ENCODE results near the gene MCOLN1.

MCOLN1 gene

DNA sequence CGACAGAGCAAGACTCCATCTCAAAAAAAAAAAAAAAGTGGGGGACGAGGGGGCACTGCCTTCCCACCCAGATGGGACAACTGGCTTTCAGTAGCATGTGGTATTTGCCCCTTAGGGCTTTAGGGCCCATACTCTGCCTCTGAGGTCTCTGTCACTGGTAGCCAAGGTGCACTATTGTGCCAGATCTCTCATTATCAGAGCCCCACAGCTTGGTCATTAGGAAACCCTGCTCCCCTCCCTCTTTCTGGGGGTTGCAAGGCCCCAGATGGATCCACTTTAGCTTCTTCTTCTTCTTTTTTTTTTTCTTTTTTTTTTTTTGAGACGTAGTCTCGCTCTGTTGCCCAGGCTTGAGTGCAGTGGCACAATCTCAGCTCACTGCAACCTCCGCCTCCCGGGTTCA is 17.7 kb upstream of the MCOLN1 start:
- no peak for DNase-seq

DNA sequence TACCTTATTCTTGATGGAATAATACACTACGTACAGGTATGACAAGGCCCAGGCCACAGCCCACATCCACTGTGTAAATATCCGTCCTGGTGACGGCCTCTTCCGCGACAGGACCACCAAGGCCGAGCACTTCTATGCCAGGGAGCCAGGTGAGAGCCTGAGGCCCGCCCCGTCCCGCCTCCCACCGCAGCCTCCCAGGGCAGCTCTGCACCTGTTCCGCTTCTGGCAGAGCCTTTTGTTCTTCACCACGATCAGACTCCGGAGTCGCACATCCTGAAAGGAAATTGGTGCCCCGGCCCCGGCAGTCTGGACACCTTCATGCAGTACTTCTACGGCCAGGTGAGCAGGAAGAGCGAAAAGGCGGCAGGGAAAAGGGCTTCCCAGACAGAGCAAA is 17.1 kb upstream of the MCOLN1 start:
- no peak for DNase-seq

DNA sequence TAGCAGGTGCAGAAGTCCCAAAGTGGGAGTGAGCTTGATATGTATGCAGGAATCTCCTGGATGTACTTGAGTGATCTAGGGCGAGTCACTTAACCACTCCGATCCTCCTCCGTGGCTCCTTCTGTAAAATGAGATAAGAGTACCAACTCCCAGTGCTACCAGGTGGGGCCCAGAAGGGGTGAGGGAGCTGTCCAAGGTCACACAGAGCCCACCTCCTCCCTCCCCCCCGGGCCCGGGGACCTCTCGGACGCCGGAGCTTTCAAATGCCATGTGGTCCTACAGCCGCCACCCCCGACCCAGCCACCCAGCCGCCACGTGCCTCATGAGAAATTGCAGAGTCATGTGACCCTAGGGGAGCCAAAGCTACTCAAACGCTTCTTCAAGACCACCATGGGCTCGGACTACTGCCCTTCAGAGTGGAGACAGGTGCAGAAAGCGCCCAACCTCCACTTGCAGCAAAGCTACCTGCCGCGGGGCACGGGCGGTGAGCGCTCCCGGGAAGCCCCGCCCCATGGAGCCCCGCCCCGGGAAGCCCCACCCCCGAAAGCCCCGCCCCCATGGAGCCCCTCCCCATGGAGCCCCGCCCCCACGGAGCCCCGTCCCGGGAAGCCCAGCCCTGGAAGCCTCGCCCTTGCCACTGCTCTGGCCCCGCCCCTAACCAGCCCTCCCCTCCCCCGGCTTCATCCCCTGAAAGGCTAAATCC is 16.6 kb upstream of the MCOLN1 start:
- DNase-seq, result no peak

DNA sequence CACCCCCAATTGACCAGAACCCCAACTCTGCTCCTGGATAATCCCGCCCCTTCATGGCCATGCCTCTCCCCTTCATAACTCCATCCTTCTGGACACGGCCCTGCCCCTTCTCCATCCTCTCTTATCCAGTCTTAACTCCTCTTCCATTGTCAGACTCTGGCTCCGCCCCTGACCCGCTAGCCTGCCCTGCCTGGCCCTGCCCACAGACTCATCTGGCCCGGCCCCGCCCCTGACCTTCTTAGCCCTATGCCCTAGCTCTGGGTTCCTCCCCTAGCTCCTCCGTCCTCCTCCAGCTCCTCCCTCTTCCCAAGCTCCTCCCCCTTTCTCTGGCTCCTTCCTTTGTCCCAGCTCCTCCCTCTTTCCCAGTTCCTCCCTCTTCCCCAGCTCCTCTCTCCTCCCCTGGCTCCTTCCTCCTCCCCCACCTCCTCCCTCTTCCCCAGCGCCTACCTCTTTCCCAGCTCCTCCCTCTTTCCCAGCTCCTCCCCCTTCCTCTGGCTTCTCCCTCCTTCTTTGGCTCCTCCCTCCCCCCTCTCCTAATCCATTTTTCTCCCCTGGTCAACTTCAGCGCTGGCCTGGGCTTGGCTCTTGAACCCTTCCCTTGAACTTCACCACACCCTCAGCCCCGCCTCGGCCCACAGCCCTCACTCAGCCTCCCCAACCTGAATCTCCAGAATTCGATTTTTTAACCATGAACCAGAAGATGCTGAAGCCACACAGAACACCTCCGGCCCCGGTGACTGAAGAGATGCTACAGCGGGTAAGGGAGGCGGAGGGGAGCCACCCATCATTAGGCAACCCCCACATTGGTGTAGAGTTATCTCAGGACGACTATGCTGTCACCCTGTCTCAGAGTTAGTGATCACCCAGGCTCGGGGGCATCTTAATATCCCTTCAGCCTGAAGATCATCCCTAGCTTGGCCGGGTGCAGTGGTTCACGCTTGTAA is 15.8 kb upstream of the MCOLN1 start:
- DNase-seq, result no peak

DNA sequence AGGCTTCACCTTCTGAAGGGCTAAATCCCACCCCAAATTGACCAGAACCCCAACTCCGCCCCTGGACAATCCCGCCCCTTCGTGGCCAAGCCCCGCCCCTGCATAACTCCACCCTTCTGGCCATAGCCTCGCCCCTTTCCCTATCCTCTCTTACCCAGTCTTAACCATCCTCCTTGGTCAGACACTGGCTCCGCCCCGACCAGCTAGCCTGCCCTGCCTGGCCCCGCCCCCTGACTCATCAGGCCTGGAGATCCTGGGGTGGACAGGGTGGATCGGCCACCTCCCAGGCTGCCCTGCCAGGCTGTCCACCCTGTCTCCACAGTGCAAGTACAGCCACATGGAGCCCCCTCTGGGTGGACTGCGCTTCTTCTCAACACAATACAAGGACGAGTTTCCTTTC is 14.5 kb upstream of the MCOLN1 start:
- DNase-seq, result no peak

DNA sequence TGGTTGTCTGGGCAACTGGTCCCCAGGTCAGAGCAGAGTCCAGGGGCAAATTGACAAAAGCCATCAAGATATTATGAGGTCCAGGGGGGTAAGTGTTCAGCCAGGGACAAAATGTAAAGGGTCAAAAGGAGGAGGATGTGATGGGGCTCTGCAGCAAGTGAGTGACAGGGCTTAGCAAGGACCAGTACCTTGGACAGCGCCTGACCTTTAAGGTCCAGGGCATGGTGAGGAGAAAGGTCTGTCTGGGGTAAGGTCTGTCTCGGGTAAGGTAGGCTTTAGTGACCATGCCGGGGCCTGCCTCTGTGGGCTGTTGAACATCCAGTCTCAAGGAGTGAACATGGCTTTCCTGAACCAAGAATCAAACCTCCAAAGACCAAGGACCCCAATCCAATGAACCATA is 12.8 kb upstream of the MCOLN1 start:
- DNase-seq, result no peak

DNA sequence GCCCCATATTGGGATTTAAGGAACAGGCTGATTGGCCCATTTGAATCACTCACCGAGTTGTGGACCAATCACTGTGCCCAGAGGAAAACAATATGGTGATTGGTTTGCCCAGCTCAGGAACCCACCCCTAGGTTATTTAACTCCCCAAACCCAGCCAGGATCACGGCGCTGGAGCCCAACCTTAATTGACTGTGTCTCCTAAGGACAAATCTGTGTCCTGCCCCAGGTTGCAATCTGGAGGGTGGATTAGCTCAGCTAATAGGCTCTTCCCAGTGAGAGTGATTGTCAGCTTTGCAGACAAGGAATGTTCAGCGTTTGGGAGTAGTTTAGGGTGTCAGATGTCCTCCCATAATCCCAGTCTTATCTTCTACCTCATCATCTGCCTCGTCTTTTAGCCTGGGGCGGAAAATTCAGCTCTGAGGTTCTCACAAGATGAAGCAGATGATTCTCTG is 10.0 kb upstream of the MCOLN1 start:
- DNase-seq, result no peak

DNA sequence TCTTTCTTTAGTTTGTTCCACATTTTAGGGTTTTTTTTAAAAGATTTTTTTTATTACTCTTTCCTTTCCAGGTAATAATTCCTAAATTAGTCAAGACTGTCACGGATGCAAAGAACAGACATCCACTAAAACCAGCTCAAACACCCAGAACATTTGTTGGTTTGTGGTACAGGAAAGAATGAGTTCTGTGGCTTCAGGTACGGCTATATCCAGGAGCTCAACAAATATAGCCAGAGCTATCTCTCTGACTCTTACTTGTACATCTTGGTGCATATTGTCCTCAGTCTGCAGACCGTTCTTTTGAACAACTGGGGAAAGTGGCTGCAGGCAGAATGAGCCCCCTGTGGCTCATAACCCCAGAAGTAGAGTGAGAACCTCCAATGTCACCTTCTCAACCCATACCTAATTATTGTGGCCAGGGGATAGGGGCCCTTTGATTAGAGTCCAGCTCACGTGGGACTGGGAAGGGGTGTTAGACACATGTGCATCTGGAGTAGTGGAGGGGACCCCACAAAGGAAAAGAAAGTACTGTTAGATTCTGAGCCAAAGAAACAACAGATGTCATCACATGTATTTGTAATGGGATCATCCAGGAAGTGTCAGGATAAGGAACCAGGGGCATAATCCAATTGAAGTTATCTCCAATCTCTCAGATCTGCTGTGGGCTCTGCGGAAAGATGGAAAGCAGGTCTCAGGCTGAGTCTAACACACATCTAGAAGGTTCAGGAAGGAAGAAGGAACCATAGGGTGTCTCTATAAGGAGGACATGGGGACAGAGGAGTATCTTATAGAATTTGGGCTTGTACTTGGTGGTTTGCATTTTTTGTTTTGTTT is 8.4 kb upstream of the MCOLN1 start:
- DNase-seq, result no peak

DNA sequence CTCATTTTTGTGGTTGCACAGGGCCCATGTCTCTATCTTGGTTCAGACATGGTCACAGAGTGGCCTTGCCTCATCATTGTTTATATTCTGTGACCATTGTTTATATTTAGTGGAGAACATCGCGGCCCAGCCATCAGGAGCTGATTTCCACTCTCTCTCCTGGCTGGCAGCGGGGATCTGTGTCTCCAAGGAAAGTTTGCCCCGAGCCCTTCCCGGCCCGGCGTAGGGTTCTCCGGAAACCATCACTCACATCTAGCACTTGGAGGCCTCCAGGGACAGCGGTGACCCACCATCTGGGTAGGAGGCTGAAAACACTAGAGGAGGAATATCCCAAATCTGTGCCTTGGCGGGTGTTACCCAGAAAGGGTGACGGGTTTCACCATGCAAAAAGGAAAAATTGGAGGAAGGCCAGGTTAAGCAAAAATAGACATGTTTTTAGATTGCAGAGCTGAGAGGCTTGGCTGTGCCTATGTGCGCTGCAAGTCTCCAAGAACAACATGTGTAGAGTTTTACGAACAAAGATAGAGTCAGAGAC is 7.2 kb upstream of the MCOLN1 start:
- no peak for DNase-seq

DNA sequence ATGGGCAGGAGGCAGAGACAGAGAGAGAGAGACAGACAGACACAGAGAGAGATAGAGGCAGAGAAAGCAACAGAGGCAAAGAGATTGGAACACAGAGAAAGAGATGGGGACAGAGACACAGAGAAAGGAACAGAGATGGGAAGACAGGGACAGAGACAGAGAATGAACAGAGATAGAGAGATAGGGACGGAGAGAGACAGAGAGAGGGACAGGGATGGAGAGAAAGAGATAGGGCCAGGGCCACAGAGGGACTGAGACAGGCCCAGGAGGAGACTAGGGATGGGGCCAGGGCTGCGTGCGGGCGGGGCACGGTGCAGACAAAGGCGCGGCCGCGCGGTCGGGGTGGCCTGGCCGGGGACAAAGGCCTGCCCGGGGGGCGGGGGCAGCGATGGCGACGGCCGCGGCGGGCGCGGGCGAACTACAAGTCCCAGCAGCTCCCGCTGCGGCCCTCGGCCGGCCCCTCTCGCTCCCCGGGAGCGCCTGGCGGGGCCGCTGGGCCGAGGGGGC is 6.7 kb upstream of the MCOLN1 start, which contains the start of gene ZNF358:
ZNF358 (plus strand) TSS at position 459 of the 507 bp plus-strand sequence. CDS start 3,140 bp downstream, outside the sequence.
- DNase-seq, result peak; percentile 25

DNA sequence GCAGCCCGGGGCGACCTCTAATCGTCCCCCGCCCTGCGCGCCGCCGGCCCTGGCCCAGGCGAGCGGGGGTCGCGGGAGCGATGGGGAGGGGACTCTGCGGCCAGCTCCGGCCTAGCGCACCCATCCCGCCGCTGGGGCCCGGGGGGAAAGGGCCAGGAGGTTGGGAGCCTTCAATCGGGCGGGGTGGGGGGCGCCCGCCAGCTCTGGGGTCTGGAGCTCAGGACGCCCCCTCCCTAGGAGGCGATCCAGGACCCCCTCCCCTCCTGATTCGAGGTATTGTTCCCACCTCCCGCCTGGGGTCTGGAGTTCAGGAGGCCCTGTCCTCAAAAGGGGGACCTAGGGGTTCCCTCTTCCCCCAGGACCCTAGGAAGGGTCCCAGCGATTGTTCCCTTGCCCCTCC is 6.1 kb upstream of the MCOLN1 start:
- DNase-seq, result no peak

DNA sequence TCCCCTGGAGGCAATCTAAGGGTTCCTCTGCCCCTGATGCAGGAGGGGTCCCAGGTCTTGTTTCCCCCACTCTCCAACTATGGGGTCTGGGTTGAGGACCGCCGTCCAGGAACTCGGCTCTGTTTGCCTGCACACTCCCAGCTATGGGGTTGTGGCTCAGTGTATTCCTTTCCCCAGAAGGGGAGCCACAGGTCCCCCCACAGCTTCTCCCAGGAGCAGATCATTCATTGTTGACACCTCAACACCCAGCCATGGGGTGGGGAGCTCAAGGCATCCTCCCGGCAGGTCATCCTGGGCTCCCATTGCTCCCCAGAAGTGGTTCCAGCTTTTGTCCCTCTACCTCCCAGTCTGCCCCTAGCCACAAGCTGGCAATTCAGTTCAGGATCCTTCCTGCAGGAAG is 5.5 kb upstream of the MCOLN1 start:
- no peak for DNase-seq

DNA sequence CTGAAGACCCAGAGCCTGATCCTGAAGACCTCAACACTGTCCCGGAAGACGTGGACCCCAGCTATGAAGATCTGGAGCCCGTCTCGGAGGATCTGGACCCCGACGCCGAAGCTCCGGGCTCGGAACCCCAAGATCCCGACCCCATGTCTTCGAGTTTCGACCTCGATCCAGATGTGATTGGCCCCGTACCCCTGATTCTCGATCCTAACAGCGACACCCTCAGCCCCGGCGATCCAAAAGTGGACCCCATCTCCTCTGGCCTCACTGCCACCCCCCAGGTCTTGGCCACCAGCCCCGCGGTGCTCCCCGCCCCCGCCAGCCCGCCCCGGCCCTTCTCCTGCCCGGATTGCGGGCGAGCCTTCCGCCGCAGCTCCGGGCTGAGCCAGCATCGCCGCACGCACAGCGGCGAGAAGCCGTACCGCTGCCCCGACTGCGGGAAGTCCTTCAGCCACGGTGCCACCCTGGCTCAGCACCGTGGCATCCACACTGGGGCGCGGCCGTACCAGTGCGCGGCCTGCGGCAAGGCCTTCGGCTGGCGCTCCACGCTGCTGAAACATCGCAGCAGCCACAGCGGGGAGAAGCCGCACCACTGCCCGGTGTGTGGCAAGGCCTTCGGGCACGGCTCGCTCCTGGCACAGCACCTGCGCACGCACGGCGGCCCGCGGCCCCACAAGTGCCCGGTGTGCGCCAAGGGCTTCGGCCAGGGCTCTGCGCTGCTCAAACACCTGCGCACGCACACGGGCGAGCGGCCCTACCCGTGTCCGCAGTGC is 2.9 kb upstream of the MCOLN1 start:
- DNase-seq, result no peak

DNA sequence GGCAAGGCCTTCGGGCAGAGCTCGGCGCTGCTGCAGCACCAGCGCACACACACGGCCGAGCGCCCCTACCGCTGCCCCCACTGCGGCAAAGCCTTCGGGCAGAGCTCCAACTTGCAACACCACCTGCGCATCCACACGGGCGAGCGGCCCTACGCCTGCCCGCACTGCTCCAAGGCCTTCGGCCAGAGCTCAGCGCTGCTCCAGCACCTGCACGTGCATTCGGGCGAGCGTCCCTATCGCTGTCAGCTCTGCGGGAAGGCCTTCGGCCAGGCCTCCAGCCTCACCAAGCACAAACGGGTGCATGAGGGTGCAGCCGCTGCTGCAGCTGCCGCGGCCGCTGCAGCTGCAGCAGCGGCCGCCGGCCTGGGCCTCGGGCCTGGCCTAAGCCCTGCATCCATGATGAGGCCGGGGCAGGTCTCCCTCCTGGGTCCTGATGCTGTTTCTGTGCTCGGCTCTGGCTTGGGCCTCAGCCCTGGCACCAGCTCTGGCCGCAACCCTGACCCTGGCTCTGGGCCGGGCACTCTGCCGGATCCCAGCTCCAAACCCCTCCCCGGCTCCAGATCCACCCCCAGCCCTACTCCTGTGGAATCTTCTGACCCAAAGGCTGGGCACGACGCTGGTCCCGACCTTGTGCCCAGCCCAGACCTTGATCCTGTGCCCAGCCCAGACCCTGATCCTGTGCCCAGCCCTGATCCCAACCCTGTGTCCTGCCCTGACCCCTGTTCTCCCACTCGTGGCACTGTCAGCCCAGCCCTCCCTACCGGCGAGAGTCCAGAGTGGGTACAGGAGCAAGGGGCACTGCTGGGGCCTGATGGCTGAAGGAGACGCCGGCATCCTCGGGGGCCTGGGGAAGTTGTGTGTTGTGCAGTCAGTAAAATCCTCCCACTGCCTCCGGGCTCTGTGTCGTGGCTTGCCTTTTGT is 2.0 kb upstream of the MCOLN1 start:
- DNase-seq, result no peak

DNA sequence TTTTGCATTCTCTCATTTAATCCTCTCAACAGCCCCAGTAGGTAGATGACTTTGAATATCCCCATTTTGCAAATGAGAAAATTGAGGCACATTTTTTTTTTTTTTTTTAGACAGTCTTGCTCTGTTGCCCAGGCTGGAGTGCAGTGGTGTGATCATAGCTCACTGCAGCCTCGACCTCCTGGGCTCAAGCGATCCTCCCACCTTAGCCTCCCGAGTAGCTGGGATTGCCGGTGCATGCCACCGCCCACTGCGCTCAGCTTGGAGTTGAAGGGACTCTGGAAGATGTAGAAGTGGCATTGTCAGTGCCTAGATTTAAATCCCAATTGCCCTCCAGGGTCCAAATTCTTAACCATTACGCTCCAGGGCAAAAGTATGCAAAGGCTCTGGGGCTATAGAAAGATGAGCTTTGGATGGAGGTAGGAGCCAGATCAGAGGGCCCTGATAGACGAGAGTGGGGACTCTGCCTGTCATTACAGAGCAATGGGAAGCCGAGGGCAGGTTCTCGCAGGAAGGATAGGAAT is 813 bp upstream of the MCOLN1 start:
- DNase-seq, result no peak

DNA sequence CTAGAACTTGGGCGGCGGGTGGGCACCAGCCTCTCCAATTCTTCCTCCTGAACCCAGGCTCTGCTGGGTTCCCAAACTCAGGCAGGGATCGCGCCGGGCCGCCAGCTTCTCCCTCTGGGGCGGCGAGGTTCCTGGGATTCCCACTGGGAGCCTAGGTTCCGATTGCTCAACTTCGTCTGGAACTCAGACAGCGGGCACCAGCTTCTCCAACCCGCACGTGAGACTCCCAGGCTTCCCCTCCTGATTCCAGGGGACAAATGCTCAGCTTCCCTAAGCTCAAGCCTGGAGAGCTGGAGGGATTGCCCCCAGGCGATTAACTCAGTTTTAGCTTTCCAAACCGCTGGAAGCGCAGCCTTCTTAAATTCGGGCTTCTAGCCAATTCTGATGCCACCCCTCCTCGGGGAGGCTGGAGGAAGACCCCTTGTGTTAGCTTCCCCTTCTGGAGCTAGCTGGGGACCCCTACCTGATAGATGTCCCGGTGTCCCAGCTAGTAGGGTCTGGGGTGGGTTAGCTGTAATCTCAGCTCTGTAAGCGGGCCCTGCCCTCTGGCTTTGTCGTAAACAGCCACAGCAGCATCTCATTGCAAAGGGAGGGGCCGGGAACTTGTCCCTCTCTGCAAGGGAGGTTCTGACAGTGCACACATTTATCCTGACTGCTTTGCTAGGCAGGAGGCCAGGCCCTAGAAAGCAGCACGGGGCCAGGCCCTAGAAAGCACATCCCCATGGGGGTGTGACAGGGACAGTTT is 671 bp downstream of the MCOLN1 start:
- no peak for DNase-seq

DNA sequence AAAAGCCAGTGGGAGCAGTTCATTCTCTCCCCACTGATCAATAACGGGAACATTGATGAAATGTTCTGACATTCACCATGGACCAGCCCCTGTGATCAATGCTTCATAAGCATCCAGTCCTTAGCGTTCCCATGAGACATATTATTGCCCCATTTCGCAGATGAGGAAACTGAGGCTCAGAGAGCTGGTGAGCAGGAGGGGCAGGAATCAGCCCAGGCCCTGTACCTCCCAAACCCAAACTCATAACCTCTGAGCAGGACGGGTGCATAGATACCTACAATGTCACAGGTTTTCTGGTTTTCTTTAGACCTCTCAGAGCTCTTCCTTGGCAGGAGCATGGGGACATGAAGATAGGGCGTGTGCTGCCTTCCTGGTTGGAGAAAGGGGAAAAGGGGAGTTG is 2.1 kb downstream of the MCOLN1 start:
- DNase-seq, result no peak

DNA sequence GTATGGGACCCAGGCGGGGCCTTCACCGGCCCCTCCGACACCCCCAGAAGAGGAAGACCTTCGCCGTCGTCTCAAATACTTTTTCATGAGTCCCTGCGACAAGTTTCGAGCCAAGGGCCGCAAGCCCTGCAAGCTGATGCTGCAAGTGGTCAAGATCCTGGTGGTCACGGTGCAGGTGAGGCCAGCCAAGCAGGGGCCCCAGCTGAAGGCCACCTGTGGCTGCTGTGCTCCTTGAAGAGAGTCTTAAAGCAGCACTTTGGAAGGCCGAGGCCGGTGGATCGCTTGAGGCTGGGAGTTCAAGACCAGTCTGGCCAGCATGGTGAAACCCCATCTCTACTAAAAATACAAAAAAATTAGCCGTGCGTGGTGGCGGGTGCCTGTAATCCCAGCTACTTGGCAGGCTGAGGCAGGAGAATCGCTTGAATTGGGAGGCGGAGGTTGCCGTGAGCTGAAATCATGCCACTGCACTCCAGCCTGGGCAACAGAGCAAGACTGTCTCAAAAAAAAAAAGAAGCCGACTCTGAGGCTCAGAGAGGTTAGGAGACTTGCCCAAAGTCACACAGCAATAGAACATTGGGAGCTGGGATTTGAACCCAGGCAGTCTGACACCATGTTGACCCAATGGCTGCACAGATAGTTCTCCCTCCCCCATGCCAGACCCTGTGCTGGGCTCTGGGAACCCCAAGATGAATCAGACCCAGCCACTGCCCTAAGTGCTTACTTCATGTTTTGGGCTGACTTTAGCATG is 2.7 kb downstream of the MCOLN1 start:
- no peak for DNase-seq

All from activated gamma-delta T cell treated with Interleukin-2 at 50 U/mL for 16 hours (primary cell).